Loucy (cell line): ENCODE results near the gene SGK2.

ENCODE experiments used
- CTCF ChIP-seq: fragments of 200-600 bp; sonication (generic); conservative IDR thresholded peaks from 2 replicates; pipeline ENCODE4 v1.5.1; 2014; ENCODE audit warnings: mild to moderate bottlenecking, antibody characterized with exemption, low read length
- EZH2phosphoT487 ChIP-seq: fragments of 200-600 bp; IDR thresholded peaks from 2 replicates; pipeline ENCODE4 v1.6.1; 2018; ENCODE audit warnings: antibody characterized with exemption, mild to moderate bottlenecking, moderate library complexity, borderline replicate concordance

GRCh38 chr20:43514648-43514999 lies 44.2 kb upstream of the SGK2 start:
- TF ChIP-seq CTCF (no peak; the same call in 1 of the 2 replicates), EZH2phosphoT487 (no peak)
